ENCODE data around the gene ACSL6.

Gene ACSL6

GRCh38 chr5:131968396-131968954, 43.0 kb downstream of the ACSL6 start:
- H3K4me3 ChIP-seq (replicated peaks; ENCODE audit: low read depth, low read length), result no peak overlapping the region
- no peaks in the 10 kb centered on the region for H3K36me3 ChIP-seq (ENCODE audit: control insufficient read depth, insufficient read depth, low read length)
- peaks cover 2% of the 10 kb centered on the region for H3K27me3 ChIP-seq (replicated peaks; ENCODE audit: control insufficient read depth, insufficient read depth, low read length)
- TF ChIP-seq, protein P1, sequence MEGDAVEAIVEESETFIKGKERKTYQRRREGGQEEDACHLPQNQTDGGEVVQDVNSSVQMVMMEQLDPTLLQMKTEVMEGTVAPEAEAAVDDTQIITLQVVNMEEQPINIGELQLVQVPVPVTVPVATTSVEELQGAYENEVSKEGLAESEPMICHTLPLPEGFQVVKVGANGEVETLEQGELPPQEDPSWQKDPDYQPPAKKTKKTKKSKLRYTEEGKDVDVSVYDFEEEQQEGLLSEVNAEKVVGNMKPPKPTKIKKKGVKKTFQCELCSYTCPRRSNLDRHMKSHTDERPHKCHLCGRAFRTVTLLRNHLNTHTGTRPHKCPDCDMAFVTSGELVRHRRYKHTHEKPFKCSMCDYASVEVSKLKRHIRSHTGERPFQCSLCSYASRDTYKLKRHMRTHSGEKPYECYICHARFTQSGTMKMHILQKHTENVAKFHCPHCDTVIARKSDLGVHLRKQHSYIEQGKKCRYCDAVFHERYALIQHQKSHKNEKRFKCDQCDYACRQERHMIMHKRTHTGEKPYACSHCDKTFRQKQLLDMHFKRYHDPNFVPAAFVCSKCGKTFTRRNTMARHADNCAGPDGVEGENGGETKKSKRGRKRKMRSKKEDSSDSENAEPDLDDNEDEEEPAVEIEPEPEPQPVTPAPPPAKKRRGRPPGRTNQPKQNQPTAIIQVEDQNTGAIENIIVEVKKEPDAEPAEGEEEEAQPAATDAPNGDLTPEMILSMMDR (IDR thresholded peaks at IDR 0.05; ENCODE audit: insufficient read depth, low read length, poor library complexity, severe bottlenecking), result no peak
- DNase-seq (ENCODE audit: extremely low read depth, insufficient read length), result no peak

GRCh38 chr5:131966551-131966950, 44.9 kb downstream of the ACSL6 start:
- no peak for DNase-seq (ENCODE audit: extremely low read depth, insufficient read length)
- Histone ChIP-seq H3K27me3 (replicated peaks; ENCODE audit: control insufficient read depth, insufficient read depth, low read length) (peaks cover 2% of the 10 kb centered on the region), H3K4me3 (replicated peaks; ENCODE audit: low read depth, low read length) (no peak overlapping the region), H3K36me3 (ENCODE audit: control insufficient read depth, insufficient read depth, low read length) (no peaks in the 10 kb centered on the region)
- TF ChIP-seq, protein P1 (IDR thresholded peaks at IDR 0.05; ENCODE audit: insufficient read depth, low read length, poor library complexity, severe bottlenecking), result no peak

GRCh38 chr5:131965826-131966415, 45.5 kb downstream of the ACSL6 start:
- Histone ChIP-seq H3K4me3 (replicated peaks; ENCODE audit: low read depth, low read length) (no peak overlapping the region), H3K27me3 (replicated peaks; ENCODE audit: control insufficient read depth, insufficient read depth, low read length) (peaks cover 2% of the 10 kb centered on the region), H3K36me3 (ENCODE audit: control insufficient read depth, insufficient read depth, low read length) (no peaks in the 10 kb centered on the region)
- TF ChIP-seq, protein P1 (IDR thresholded peaks at IDR 0.05; ENCODE audit: insufficient read depth, low read length, poor library complexity, severe bottlenecking), result no peak
- no peak for DNase-seq (ENCODE audit: extremely low read depth, insufficient read length)

- DNase-seq (ENCODE audit: extremely low read depth, insufficient read length), result no peak
- H3K4me3 ChIP-seq (replicated peaks; ENCODE audit: low read depth, low read length), result no peak overlapping the region
- H3K36me3 ChIP-seq (ENCODE audit: control insufficient read depth, insufficient read depth, low read length), result no peaks in the 10 kb centered on the region
- TF ChIP-seq, protein P1 (IDR thresholded peaks at IDR 0.05; ENCODE audit: insufficient read depth, low read length, poor library complexity, severe bottlenecking), result no peak
- no peaks in the 10 kb centered on the region; the same call in 1 of the 2 replicates for H3K27me3 ChIP-seq (replicated peaks; ENCODE audit: control insufficient read depth, insufficient read depth, low read length)
Measured at GRCh38 chr5:131959906-131960305, 51.6 kb downstream of the ACSL6 start.

DNA sequence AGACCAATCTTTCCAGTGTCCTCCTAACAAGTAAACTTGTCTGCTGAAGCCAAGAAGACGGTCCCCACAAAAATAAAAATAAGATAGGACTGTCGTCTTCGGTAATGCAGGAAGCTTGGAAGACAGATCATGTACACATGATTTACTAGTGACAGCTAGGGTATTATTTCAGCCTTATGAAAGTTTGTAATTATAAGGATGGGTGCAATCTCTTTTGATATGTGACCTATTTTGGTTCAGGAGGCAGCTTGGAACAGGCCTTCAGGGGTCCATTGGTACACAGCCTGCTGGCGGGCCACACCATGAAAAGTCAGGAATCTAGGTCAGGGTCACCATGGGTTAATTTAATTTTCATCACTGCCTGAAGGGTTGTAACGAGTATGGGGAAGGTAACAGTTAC, 52.3 kb downstream of the ACSL6 start:
- no peak for DNase-seq (ENCODE audit: extremely low read depth, insufficient read length)
- H3K27me3 ChIP-seq (replicated peaks; ENCODE audit: control insufficient read depth, insufficient read depth, low read length), result no peaks in the 10 kb centered on the region; the same call in 1 of the 2 replicates
- no peak overlapping the region for H3K4me3 ChIP-seq (replicated peaks; ENCODE audit: low read depth, low read length)
- H3K36me3 ChIP-seq (ENCODE audit: control insufficient read depth, insufficient read depth, low read length), result no peaks in the 10 kb centered on the region
- TF ChIP-seq, protein P1 (IDR thresholded peaks at IDR 0.05; ENCODE audit: insufficient read depth, low read length, poor library complexity, severe bottlenecking), result no peak

All from GM06990 (cell line).